Common myeloid progenitor, CD34-positive (primary cell): ENCODE data around the gene LRRTM3.

ENCODE experiments used
- CTCF ChIA-PET: fragments of 350-600 bp; sonication (Branson Sonifier 250); formaldehyde crosslinking; loops from one replicate; lab custom pipeline; 2021; ENCODE audit warnings: antibody characterized with exemption; lab: Charles Lee
- POLR2A ChIA-PET: fragments of 350-600 bp; sonication (Branson Sonifier 250); formaldehyde crosslinking; loops from one replicate; lab custom pipeline; 2021; ENCODE audit warnings: antibody characterized with exemption; lab: Charles Lee
- DNase-seq, 3 donors: peaks; one replicate each; pipeline versions ENCODE4 v3.0.0 to v3.0.0-alpha.2; 2013
- H3K27ac ChIP-seq, 2 experiments: 1 replicate in 1 of 2; 2 replicates in 1 of 2; pipeline ENCODE4 v1.7.0; 2013; ENCODE audit warnings: inconsistent platforms in 2 of 2, low read length in 2 of 2, mild to moderate bottlenecking in 2 of 2, low read depth in 1 of 2, moderate library complexity in 1 of 2; ENCODE audit not compliant: severe bottlenecking in 2 of 2, insufficient read depth in 1 of 2, poor library complexity in 1 of 2
- H3K27me3 ChIP-seq, 5 experiments: replicated peaks in 2 of 5; 1 replicate in 3 of 5; 2 replicates in 2 of 5; pipeline versions ENCODE4 v1.6.1 to v1.7.0; 2013; ENCODE audit warnings: low read length in 4 of 5, mild to moderate bottlenecking in 2 of 5, moderate library complexity in 2 of 5, inconsistent platforms in 1 of 5; ENCODE audit not compliant: insufficient read depth in 5 of 5, control insufficient read depth in 4 of 5
- H3K36me3 ChIP-seq, 4 experiments: 1 replicate in 2 of 4; 2 replicates in 2 of 4; pipeline versions ENCODE4 v1.6.1 to v1.7.0; 2013; ENCODE audit warnings: low read length in 3 of 4, control low read depth in 1 of 4, mild to moderate bottlenecking in 1 of 4; ENCODE audit not compliant: control insufficient read depth in 4 of 4, insufficient read depth in 4 of 4
- H3K4me1 ChIP-seq, 4 experiments: 1 replicate in 3 of 4; 2 replicates in 1 of 4; pipeline versions ENCODE4 v1.6.1 to v1.7.1; 2013; ENCODE audit warnings: low read length in 3 of 4, mild to moderate bottlenecking in 3 of 4, control low read depth in 1 of 4, inconsistent platforms in 1 of 4, moderate library complexity in 1 of 4; ENCODE audit not compliant: control insufficient read depth in 4 of 4, insufficient read depth in 4 of 4; ENCODE audit errors: control extremely low read depth in 1 of 4
- H3K4me3 ChIP-seq, 7 experiments: 1 replicate in 4 of 7; 2 replicates in 3 of 7; pipeline versions ENCODE4 v1.5.1 to v1.7.0; 2013; ENCODE audit warnings: mild to moderate bottlenecking in 7 of 7, low read length in 6 of 7, moderate library complexity in 6 of 7, inconsistent platforms in 2 of 7, low read depth in 2 of 7, control low read depth in 1 of 7; ENCODE audit not compliant: insufficient read depth in 4 of 7, control insufficient read depth in 1 of 7; ENCODE audit errors: extremely low read depth in 1 of 7
- H3K9me3 ChIP-seq, 5 experiments: 1 replicate in 4 of 5; 2 replicates in 1 of 5; pipeline versions ENCODE4 v1.6.1 to v1.7.1; 2013; ENCODE audit warnings: low read length in 4 of 5, mild to moderate bottlenecking in 2 of 5, inconsistent platforms in 1 of 5, low read depth in 1 of 5, moderate library complexity in 1 of 5; ENCODE audit not compliant: control insufficient read depth in 4 of 5, insufficient read depth in 2 of 5; ENCODE audit errors: control extremely low read depth in 1 of 5
- WGBS: methylation state at CpG from one replicate; pipeline ENCODE4 v1.1.5; 2013; ENCODE audit not compliant: insufficient coverage; 5-methylcytosine and 5-hydroxymethylcytosine counted together

LRRTM3 gene

DNA sequence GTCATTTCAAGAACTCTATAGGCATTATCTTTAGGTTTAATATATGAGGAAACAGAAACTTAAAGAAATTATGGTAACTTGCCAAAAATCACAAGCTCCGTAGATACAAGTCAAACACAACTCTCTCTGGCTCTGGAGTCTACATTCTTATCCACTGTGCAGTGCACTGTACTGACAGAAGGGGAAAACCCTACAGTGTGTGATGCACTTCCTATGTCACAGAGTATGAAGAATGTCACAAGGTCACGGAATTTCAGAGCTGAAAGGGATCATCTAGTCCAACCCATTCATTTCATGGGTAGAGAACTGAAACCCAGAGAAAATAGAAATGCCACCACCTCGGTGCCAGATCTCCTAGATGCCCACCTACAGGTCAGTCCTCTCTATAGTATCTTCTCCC is 86.1 kb downstream of the LRRTM3 start:
- ChIA-PET CTCF (no interaction called here), POLR2A (no interaction called here)
- Histone ChIP-seq H3K36me3 (no peaks in the 10 kb centered on the region), H3K4me3 (no peak overlapping the region), H3K27ac (no peak overlapping the region), H3K9me3 (no peaks in the 10 kb centered on the region), H3K4me1 (no peaks in the 10 kb centered on the region), H3K27me3 (no peaks in the 10 kb centered on the region)
- DNase-seq, result no peak
- 100% methylated on average over 1 of the region's 3 CpGs for WGBS

DNA sequence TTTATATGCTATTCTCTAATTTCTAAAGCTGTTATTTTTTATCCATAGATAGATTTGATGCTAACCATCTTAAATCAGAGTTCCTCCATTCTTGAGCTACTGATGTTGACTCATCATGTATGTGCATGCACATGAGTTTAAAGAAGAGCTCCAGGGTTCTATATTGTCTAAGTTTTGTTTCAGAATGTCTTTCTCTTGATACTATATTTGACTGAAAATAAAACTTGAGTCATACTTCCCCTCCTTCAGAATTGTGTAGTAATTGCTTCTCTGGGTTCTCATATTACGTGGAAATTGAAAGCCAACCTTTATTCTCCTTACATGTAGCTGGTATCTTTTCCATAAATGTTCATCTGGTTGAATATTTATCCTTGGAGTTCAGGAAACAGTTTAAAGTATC is 89.4 kb downstream of the LRRTM3 start:
- no CpG with 5 or more reads among the region's 1 CpG for WGBS
- H3K27me3 ChIP-seq, result no peaks in the 10 kb centered on the region
- ChIA-PET CTCF (no interaction called here), POLR2A (no interaction called here)
- H3K4me1 ChIP-seq, result no peaks in the 10 kb centered on the region
- H3K4me3 ChIP-seq, result no peak overlapping the region
- no peaks in the 10 kb centered on the region for H3K36me3 ChIP-seq
- no peak overlapping the region for H3K27ac ChIP-seq
- H3K9me3 ChIP-seq, result no peaks in the 10 kb centered on the region
- DNase-seq, result no peak

DNA sequence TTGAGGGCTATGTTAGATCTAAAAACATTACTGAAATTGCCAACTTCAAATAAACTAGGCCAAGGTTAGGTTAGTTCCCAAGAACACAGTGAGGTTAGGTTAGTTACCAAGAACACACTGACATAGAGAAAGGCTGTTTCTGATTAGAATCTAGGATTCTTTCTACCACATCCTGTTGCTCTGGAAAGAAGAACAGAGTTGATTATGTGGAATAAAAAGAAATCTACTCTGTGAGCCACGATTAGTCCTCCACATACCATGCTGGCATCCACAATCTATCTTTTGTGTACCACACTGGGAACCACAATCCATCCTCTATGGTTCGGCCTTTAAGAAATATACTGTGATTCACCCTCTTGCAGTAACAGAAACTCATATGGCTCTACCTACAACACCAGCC is 91.4 kb downstream of the LRRTM3 start:
- Histone ChIP-seq H3K27ac (no peak overlapping the region), H3K36me3 (no peaks in the 10 kb centered on the region), H3K27me3 (no peaks in the 10 kb centered on the region), H3K4me1 (no peaks in the 10 kb centered on the region), H3K4me3 (no peak overlapping the region), H3K9me3 (no peaks in the 10 kb centered on the region)
- WGBS, result no CpG with 5 or more reads among the region's 2 CpGs
- no peak for DNase-seq
- POLR2A ChIA-PET, result no interaction called here
- CTCF ChIA-PET, result no interaction called here

DNA sequence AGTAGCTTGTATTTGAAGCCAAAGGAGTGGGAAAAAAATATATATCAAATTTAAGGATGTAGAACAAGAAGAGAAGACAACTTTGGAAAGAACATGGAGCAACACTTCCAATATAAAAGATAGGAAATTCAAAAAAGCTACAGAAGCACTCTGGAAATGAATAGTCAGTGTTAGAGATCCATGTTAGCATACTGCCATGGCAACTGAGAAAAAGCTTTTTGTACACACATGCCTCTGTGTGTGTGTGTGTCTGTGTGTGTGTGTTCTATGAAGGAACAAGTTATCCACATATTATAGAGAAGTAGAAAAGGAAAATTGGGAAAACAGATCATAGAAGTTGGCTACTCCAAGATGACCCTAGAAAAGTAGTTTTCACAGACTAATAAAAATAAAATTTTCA is 96.3 kb downstream of the LRRTM3 start:
- CTCF ChIA-PET, result no interaction called here
- Histone ChIP-seq H3K27me3 (no peaks in the 10 kb centered on the region), H3K36me3 (no peaks in the 10 kb centered on the region), H3K27ac (no peak overlapping the region), H3K9me3 (no peaks in the 10 kb centered on the region), H3K4me3 (no peak overlapping the region), H3K4me1 (no peaks in the 10 kb centered on the region)
- POLR2A ChIA-PET, result no interaction called here
- no peak for DNase-seq

DNA sequence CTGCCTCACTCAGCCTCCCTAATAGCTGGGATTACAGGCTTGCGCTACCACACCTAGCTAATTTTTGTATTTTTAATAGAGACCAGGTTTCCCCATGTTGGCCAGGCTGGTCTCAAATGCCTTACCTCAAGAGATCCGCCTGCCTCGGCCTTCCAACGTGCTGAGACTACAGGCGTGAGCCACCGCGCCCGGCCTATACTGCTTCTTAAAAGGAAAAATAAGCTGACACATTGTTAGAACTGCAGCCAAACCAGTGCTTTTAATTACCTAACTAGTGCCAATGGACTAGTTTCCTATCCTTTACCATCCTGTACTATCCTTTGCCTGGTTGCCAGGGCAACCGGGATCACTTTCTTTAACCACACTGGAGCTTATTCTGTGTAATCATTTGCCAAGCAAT is 108.0 kb downstream of the LRRTM3 start:
- Histone ChIP-seq H3K36me3 (no peaks in the 10 kb centered on the region), H3K27me3 (no peaks in the 10 kb centered on the region), H3K27ac (no peak overlapping the region), H3K4me1 (no peaks in the 10 kb centered on the region), H3K9me3 (no peaks in the 10 kb centered on the region), H3K4me3 (no peak overlapping the region)
- POLR2A ChIA-PET, result no interaction called here
- CTCF ChIA-PET, result no interaction called here
- DNase-seq, result no peak
- 98% methylated on average over 9 of the region's 9 CpGs for WGBS

DNA sequence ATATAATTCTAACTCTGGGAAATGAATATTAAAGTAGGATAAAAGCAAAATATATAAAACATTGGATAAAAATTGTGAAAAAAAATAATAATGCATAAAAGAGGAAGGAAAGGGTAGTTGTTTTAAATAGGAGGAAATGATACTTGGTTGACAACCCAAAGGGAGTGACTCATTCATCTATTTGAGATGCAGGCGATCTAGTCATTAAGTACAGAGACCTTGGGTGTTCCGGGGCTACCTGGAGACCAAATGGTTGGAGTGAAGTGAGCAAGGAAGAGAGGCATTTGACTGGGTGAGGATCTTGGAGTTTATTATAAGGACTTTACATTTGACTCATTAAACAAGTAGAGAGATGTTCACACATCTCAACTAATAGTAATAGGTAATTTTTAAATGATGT is 111.0 kb downstream of the LRRTM3 start:
- DNase-seq, result peak in 2 of 3 donors; percentile 1 to 12
- no peak overlapping the region for H3K27ac ChIP-seq
- H3K4me3 ChIP-seq, result no peak overlapping the region
- no peaks in the 10 kb centered on the region for H3K9me3 ChIP-seq
- no CpG with 5 or more reads among the region's 2 CpGs for WGBS
- H3K4me1 ChIP-seq, result no peaks in the 10 kb centered on the region
- ChIA-PET CTCF (no interaction called here), POLR2A (no interaction called here)
- H3K27me3 ChIP-seq, result no peaks in the 10 kb centered on the region
- H3K36me3 ChIP-seq, result no peaks in the 10 kb centered on the region

DNA sequence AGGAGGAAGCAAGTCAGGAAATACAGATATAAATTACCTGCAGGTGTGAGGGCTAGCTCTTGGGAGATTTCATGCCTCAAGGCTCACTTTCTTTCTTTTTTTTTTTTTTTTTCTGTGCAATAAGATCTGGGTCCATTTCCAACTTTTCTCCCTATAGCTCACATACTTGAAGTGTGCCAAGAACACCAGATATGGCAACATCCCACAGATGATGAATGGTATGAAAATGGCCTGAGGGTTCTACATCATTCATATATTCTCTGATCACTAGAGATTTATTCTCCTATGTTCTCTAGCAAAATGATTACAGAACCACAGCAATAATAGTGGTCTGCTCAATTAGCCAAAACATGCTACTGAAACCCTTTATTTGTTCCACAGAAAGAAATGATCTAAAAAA is 117.2 kb downstream of the LRRTM3 start:
- Histone ChIP-seq H3K4me3 (no peak overlapping the region), H3K4me1 (no peaks in the 10 kb centered on the region), H3K9me3 (no peaks in the 10 kb centered on the region), H3K27me3 (no peaks in the 10 kb centered on the region), H3K36me3 (no peaks in the 10 kb centered on the region), H3K27ac (no peak overlapping the region)
- POLR2A ChIA-PET, result no interaction called here
- CTCF ChIA-PET, result no interaction called here
- DNase-seq, result no peak

DNA sequence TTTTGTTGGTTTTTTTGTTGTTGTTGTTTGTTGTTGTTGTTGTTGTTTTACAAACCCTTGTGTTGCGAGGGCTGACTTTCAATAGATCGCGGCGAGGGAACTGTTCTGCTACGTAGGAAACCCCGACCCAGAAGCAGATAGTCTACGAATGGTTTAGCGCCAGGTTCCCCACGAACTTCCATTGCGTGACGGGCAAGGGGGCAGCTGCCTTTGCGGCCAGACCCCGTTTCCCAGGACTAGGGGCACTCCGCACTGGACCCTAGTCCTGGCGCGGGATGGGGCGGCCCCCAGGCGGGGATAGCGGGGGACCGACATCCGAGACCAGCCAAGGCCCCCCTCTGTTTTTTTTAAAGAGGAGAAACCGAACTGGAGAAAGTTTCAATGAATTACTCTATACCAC is 119.6 kb downstream of the LRRTM3 start:
- Histone ChIP-seq H3K27ac (no peak overlapping the region), H3K4me3 (no peak overlapping the region), H3K36me3 (no peaks in the 10 kb centered on the region), H3K27me3 (no peaks in the 10 kb centered on the region), H3K9me3 (no peaks in the 10 kb centered on the region), H3K4me1 (no peaks in the 10 kb centered on the region)
- DNase-seq, result peak in 1 of 3 donors; percentile 0
- WGBS, result 97% methylated on average over 18 of the region's 22 CpGs
- CTCF ChIA-PET, result no interaction called here
- POLR2A ChIA-PET, result no interaction called here
